ENCODE data around the gene MOV10L1. TPM values are rescaled to one million over a fixed set of nuclear protein-coding genes. Genes with fewer than 3 reads are reported as not detected.

MOV10L1 gene
- total RNA-seq, 4 donors from 2014 or later = 0.23 to 0.83 (median 0.40) TPM

DNA sequence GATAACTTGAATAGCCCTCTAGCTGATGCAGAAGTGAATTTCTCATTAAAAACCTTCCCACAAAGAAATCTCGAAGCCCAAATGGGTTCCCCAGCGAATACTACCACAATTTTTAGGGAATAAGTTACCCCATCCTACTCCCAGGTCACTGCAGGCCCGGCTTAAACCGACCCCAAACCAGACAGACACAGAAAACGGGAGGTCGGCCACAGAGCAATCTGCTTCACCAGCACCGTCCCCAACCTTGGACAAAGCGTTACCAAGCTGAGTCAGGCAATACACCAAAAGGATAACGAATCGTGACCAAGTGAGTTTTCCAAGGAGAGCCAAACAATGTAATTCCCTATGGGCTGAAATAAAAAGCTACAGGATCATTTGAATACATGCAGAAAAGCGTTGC is 575 bp upstream of the MOV10L1 start:
- peaks cover 0 to 67% (median 10%) of the 10 kb centered on the region in 4 donors for H3K27me3 ChIP-seq

DNA sequence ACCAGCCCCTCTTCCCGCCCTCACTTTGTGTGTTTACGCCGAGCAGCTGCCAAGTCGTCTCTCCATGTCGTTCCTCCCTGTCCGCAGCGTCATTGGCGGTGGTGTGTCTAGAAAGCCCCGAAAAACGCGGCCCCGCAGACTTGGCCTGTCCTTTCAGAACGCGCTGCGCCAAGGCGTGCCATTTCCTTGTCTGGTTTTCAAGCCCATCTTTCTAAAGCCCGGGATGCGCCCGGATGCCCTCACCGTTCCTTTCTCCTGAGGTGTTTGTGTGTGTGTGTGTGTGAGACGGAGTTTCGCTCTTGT is 557 bp downstream of the MOV10L1 start:
- H3K9me3 ChIP-seq = peaks cover 0 to 12% (median 5%) of the 10 kb centered on the region in 4 donors
- no peak overlapping the region for H3K4me3 ChIP-seq
- H3K27me3 ChIP-seq = peaks cover 0 to 69% (median 8%) of the 10 kb centered on the region in 4 donors
- 93% methylated on average over 22 of the region's 22 CpGs for WGBS
- H3K4me1 ChIP-seq = no peaks in the 10 kb centered on the region
- no peak for DNase-seq (ENCODE audit: extremely low spot score)
- intact Hi-C loops (cut with DNase I) = no loop called here
- H3K36me3 ChIP-seq = no peaks in the 10 kb centered on the region
- H3K27ac ChIP-seq (replicated peaks in 1 of 4) = no peak overlapping the region
- no peak for TF ChIP-seq POLR2AphosphoS5 (IDR thresholded peaks at IDR 0.05)
- TF ChIP-seq, protein P1, sequence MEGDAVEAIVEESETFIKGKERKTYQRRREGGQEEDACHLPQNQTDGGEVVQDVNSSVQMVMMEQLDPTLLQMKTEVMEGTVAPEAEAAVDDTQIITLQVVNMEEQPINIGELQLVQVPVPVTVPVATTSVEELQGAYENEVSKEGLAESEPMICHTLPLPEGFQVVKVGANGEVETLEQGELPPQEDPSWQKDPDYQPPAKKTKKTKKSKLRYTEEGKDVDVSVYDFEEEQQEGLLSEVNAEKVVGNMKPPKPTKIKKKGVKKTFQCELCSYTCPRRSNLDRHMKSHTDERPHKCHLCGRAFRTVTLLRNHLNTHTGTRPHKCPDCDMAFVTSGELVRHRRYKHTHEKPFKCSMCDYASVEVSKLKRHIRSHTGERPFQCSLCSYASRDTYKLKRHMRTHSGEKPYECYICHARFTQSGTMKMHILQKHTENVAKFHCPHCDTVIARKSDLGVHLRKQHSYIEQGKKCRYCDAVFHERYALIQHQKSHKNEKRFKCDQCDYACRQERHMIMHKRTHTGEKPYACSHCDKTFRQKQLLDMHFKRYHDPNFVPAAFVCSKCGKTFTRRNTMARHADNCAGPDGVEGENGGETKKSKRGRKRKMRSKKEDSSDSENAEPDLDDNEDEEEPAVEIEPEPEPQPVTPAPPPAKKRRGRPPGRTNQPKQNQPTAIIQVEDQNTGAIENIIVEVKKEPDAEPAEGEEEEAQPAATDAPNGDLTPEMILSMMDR (IDR thresholded peaks at IDR 0.05) = no peak
- TF ChIP-seq EP300 (IDR thresholded peaks at IDR 0.05) = no peak
- TF ChIP-seq POLR2A (IDR thresholded peaks at IDR 0.05; ENCODE audit: low read depth) = no peak

More for the DNA sequence above, 575 bp upstream of the MOV10L1 start:
- TF ChIP-seq, protein P1 (IDR thresholded peaks at IDR 0.05) = no peak
- Histone ChIP-seq H3K4me1 (no peaks in the 10 kb centered on the region), H3K9me3 (peaks cover 0 to 12% (median 5%) of the 10 kb centered on the region in 4 donors), H3K27ac (replicated peaks in 1 of 4) (no peak overlapping the region), H3K36me3 (no peaks in the 10 kb centered on the region), H3K4me3 (no peak overlapping the region)
- intact Hi-C loops (cut with DNase I) = no loop called here
- WGBS = 90% methylated on average over 9 of the region's 11 CpGs
- DNase-seq (ENCODE audit: extremely low spot score) = no peak

DNA sequence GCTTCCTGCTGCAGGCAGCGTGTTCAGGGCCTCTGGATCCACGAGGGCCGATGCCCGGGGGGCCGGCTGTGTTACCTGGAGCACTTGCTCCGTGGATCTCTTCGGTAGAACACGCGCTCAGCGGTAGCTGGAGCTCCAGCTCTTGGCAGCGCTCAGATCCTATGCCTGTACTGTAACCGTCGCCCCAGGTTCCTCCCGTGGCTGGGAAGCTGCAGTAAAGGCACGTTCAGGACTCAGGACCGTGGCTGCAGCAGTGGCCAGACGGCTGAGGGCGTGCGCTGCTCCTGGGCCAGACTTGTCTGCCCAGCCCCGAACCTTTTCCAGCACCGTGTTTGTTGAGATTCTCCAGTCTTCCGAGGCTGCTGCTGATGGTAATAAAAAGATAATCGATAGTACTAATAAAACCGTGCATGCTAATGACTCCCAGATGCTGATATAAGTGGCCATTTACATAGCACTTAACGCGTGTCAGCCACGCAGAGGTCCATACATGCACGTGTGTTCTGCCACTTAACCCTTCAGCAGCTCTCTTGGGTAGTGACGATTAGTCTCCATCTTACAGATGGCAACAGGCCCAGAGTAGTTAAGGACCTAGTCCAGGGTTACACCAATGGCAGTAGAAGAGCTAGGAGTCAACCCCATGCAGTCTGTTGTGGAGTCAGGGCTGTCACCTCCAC is 1.4 kb downstream of the MOV10L1 start:
- intact Hi-C loops (cut with DNase I) = no loop called here
- TF ChIP-seq POLR2A (IDR thresholded peaks at IDR 0.05; ENCODE audit: low read depth) (no peak), EP300 (IDR thresholded peaks at IDR 0.05) (no peak), POLR2AphosphoS5 (IDR thresholded peaks at IDR 0.05) (no peak)
- TF ChIP-seq, protein P1 (IDR thresholded peaks at IDR 0.05) = no peak
- no peak for DNase-seq (ENCODE audit: extremely low spot score)

DNA sequence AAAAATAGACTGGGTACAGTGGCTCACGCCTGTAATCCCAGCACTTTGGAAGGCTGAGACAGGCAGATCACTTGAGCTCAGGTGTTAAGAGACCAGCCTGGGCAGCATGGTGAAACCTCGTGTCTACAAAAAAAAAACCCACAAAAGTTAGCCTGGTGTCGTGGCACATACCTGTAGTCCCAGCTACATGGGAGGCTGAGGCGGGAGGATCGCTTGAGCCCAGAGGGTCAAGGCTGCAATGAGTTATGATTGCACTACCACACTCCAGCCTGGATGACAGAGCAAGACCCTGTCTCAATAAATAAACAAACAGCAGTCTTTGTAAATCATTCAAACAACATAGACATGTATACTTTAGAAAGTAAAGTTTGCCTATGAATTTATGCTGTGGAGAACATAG is 2.5 kb downstream of the MOV10L1 start:
- TF ChIP-seq POLR2A (IDR thresholded peaks at IDR 0.05; ENCODE audit: low read depth) (no peak), EP300 (IDR thresholded peaks at IDR 0.05) (no peak), POLR2AphosphoS5 (IDR thresholded peaks at IDR 0.05) (no peak)
- TF ChIP-seq, protein P1 (IDR thresholded peaks at IDR 0.05) = no peak
- no peaks in the 10 kb centered on the region for H3K4me1 ChIP-seq
- H3K27ac ChIP-seq (replicated peaks in 1 of 4) = no peak overlapping the region
- intact Hi-C loops (cut with DNase I) = no loop called here
- no peak overlapping the region for H3K4me3 ChIP-seq
- DNase-seq (ENCODE audit: extremely low spot score) = no peak
- no peaks in the 10 kb centered on the region for H3K36me3 ChIP-seq
- H3K9me3 ChIP-seq = peaks cover 0 to 12% (median 5%) of the 10 kb centered on the region in 4 donors
- H3K27me3 ChIP-seq = peaks cover 0 to 66% (median 8%) of the 10 kb centered on the region in 4 donors
- 62% methylated on average over 5 of the region's 5 CpGs for WGBS

More for the DNA sequence above, 1.4 kb downstream of the MOV10L1 start:
- H3K4me3 ChIP-seq = no peak overlapping the region
- WGBS = 74% methylated on average over 9 of the region's 29 CpGs
- peaks cover 0 to 69% (median 8%) of the 10 kb centered on the region in 4 donors for H3K27me3 ChIP-seq
- no peaks in the 10 kb centered on the region for H3K36me3 ChIP-seq
- no peak overlapping the region for H3K27ac ChIP-seq (replicated peaks in 1 of 4)
- no peaks in the 10 kb centered on the region for H3K4me1 ChIP-seq
- peaks cover 0 to 12% (median 5%) of the 10 kb centered on the region in 4 donors for H3K9me3 ChIP-seq

DNA sequence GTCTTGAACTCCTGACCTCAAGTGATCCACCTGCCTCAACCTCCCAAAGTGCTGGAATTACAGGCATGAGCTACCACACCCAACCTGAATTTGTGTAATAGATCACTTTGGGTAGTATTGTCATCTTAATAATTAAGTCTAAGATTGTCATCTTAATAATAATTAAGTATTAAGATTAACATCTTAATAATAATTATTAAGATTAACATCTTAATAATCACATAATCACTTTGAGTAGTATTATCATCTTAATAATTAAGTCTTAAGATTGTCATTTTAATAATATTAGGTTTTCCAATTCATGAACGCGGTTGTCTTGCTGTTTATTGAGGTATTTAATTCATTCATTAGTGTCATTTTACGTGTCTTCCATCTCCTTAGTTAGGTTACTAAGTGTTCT is 8.2 kb downstream of the MOV10L1 start:
- intact Hi-C loops (cut with DNase I) = no loop called here
- 87% methylated on average over 3 of the region's 3 CpGs for WGBS
- H3K27me3 ChIP-seq = peaks cover 0 to 44% (median 0%) of the 10 kb centered on the region in 4 donors
- no peak overlapping the region for H3K4me3 ChIP-seq
- no peak overlapping the region for H3K27ac ChIP-seq (replicated peaks in 1 of 4)
- H3K36me3 ChIP-seq = no peaks in the 10 kb centered on the region
- DNase-seq (ENCODE audit: extremely low spot score) = no peak
- no peaks in the 10 kb centered on the region for H3K9me3 ChIP-seq
- H3K4me1 ChIP-seq = no peaks in the 10 kb centered on the region
- TF ChIP-seq, protein P1 (IDR thresholded peaks at IDR 0.05) = no peak
- TF ChIP-seq POLR2A (IDR thresholded peaks at IDR 0.05; ENCODE audit: low read depth) (no peak), EP300 (IDR thresholded peaks at IDR 0.05) (no peak), POLR2AphosphoS5 (IDR thresholded peaks at IDR 0.05) (no peak)

Data from esophagus muscularis mucosa (tissue), 4 donors.